Measurements from ENCODE around the gene TMEM203.

The TMEM203 gene

GRCh38 chr9:137170486-137171148, 34.8 kb downstream of the TMEM203 start:
- in situ Hi-C loops (cut with MboI; ENCODE audit: low sequenced_read_pairs): no loop called here

GRCh38 chr9:137169896-137170358, 35.5 kb downstream of the TMEM203 start, which contains the start of gene LRRC26:
TSS of gene LRRC26 (minus strand) at chr9:137170051. CDS start at chr9:137169943, 108 bp downstream.
- in situ Hi-C loops (cut with MboI; ENCODE audit: low sequenced_read_pairs): no loop called here

GRCh38 chr9:137168904-137169856, 36.3 kb downstream of the TMEM203 start:
- in situ Hi-C loops (cut with MboI; ENCODE audit: low sequenced_read_pairs): no loop called here

- in situ Hi-C loops (cut with MboI; ENCODE audit: low sequenced_read_pairs): no loop called here
Measured at GRCh38 chr9:137168573-137168903, 36.9 kb downstream of the TMEM203 start.

GRCh38 chr9:137167747-137168572, 37.5 kb downstream of the TMEM203 start:
- in situ Hi-C loops (cut with MboI; ENCODE audit: low sequenced_read_pairs): no loop called here

- in situ Hi-C loops (cut with MboI; ENCODE audit: low sequenced_read_pairs): no loop called here
Measured at GRCh38 chr9:137167277-137167746, 38.1 kb downstream of the TMEM203 start.

- in situ Hi-C loops (cut with MboI; ENCODE audit: low sequenced_read_pairs): no loop called here
Measured at GRCh38 chr9:137166380-137167229, 38.8 kb downstream of the TMEM203 start.

- in situ Hi-C loops (cut with MboI; ENCODE audit: low sequenced_read_pairs): no loop called here
Measured at GRCh38 chr9:137165250-137165836, 40.1 kb downstream of the TMEM203 start.

- in situ Hi-C loops (cut with MboI; ENCODE audit: low sequenced_read_pairs): no loop called here
Measured at GRCh38 chr9:137164370-137165249, 40.8 kb downstream of the TMEM203 start.

GRCh38 chr9:137163805-137164204, 41.6 kb downstream of the TMEM203 start:
- in situ Hi-C loops (cut with MboI; ENCODE audit: low sequenced_read_pairs): no loop called here

- in situ Hi-C loops (cut with MboI; ENCODE audit: low sequenced_read_pairs): no loop called here
Measured at GRCh38 chr9:137163365-137163715, 42.1 kb downstream of the TMEM203 start.

- in situ Hi-C loops (cut with MboI; ENCODE audit: low sequenced_read_pairs): no loop called here
Measured at GRCh38 chr9:137162505-137163364, 42.7 kb downstream of the TMEM203 start.

- in situ Hi-C loops (cut with MboI; ENCODE audit: low sequenced_read_pairs): no loop called here
Measured at GRCh38 chr9:137161558-137162486, 43.6 kb downstream of the TMEM203 start.

- in situ Hi-C loops (cut with MboI; ENCODE audit: low sequenced_read_pairs): no loop called here
Measured at GRCh38 chr9:137160716-137161557, 44.5 kb downstream of the TMEM203 start.

- in situ Hi-C loops (cut with MboI; ENCODE audit: low sequenced_read_pairs): no loop called here
Measured at GRCh38 chr9:137160054-137160425, 45.4 kb downstream of the TMEM203 start.

All from HL-60/S4 (cell line).